ENCODE data around the gene KIF9. TPM values are rescaled to one million over a fixed set of nuclear protein-coding genes. Genes with fewer than 3 reads are reported as not detected.
A peak's percentile ranks its signal among the peaks of the same experiment; 100 is the strongest.
"Not testable (repeated sequence)": the region's sequence is repeated elsewhere in the genome, so short reads cannot be mapped to it uniquely, and the experiment has no call there.

The KIF9 gene
- total RNA-seq, 4 donors from 2014 or later, result 1.7 to 8.6 (median 6.6) TPM

GRCh38 chr3:47319956-47320355, 37.4 kb upstream of the KIF9 start:
- TF ChIP-seq POLR2AphosphoS5 (IDR thresholded peaks at IDR 0.05) (no peak), POLR2A (IDR thresholded peaks at IDR 0.05) (no peak), EP300 (IDR thresholded peaks at IDR 0.05) (no peak), CTCF (IDR thresholded peaks at IDR 0.05) (no peak)
- Histone ChIP-seq H3K27me3 (no peaks in the 10 kb centered on the region), H3K4me3 (no peak overlapping the region), H3K4me1 (peaks cover 4 to 29% (median 4%) of the 10 kb centered on the region in 3 donors), H3K9me3 (no peaks in the 10 kb centered on the region), H3K27ac (no peak overlapping the region), H3K36me3 (peaks cover 0 to 50% of the 10 kb centered on the region in 2 donors)
- WGBS, 2 donors (ENCODE audit: low coverage in 1 of 2), result 50 to 82% methylated on average over 2 of the region's 2 CpGs
- no peak for ATAC-seq

- peaks cover 5 to 37% (median 6%) of the 10 kb centered on the region in 3 donors for H3K4me1 ChIP-seq
- no peak overlapping the region for H3K4me3 ChIP-seq
- 20 to 46% methylated on average over 1 of the region's 1 CpG for WGBS, 2 donors (ENCODE audit: low coverage in 1 of 2)
- H3K36me3 ChIP-seq, result peaks cover 0 to 46% of the 10 kb centered on the region in 2 donors
- ATAC-seq, result no peak
- no peaks in the 10 kb centered on the region for H3K27me3 ChIP-seq
- peak overlapping the region in 2 of 4 donors; percentile 31 to 42 for H3K27ac ChIP-seq
- TF ChIP-seq POLR2A (IDR thresholded peaks at IDR 0.05) (no peak), POLR2AphosphoS5 (IDR thresholded peaks at IDR 0.05) (no peak), CTCF (IDR thresholded peaks at IDR 0.05) (no peak), EP300 (IDR thresholded peaks at IDR 0.05) (no peak)
- H3K9me3 ChIP-seq, result no peaks in the 10 kb centered on the region
Observed at GRCh38 chr3:47318916-47319315, 36.3 kb upstream of the KIF9 start.

GRCh38 chr3:47316151-47316550, 33.6 kb upstream of the KIF9 start:
- WGBS, 2 donors (ENCODE audit: low coverage in 1 of 2), result 75 to 80% methylated on average over 1 of the region's 1 CpG
- H3K9me3 ChIP-seq, H3K27ac ChIP-seq, ATAC-seq, H3K27me3 ChIP-seq, H3K4me3 ChIP-seq: not testable (repeated sequence)
- Histone ChIP-seq H3K36me3 (peaks cover 0 to 18% of the 10 kb centered on the region in 2 donors), H3K4me1 (peaks cover 5 to 37% (median 6%) of the 10 kb centered on the region in 3 donors)

- TF ChIP-seq POLR2AphosphoS5 (IDR thresholded peaks at IDR 0.05) (no peak), EP300 (IDR thresholded peaks at IDR 0.05) (no peak), CTCF (IDR thresholded peaks at IDR 0.05) (no peak), POLR2A (IDR thresholded peaks at IDR 0.05) (no peak)
- Histone ChIP-seq H3K4me3 (no peak overlapping the region), H3K4me1 (peaks cover 5 to 37% (median 6%) of the 10 kb centered on the region in 3 donors), H3K9me3 (no peaks in the 10 kb centered on the region), H3K36me3 (peaks cover 0 to 8% of the 10 kb centered on the region in 2 donors), H3K27me3 (no peaks in the 10 kb centered on the region), H3K27ac (no peak overlapping the region)
- no peak for ATAC-seq
- 62 to 74% methylated on average over 4 to 5 of the region's 5 CpGs for WGBS, 2 donors (ENCODE audit: low coverage in 1 of 2)
Observed at GRCh38 chr3:47315069-47315647, 32.6 kb upstream of the KIF9 start.

- H3K27me3 ChIP-seq, result no peaks in the 10 kb centered on the region
- 94 to 98% methylated on average over 6 to 7 of the region's 8 CpGs for WGBS, 2 donors (ENCODE audit: low coverage in 1 of 2)
- H3K36me3 ChIP-seq, result no peaks in the 10 kb centered on the region
- no peaks in the 10 kb centered on the region for H3K9me3 ChIP-seq
- no peak overlapping the region for H3K27ac ChIP-seq
- no peak for TF ChIP-seq EP300 (IDR thresholded peaks at IDR 0.05)
- no peak for TF ChIP-seq CTCF (IDR thresholded peaks at IDR 0.05)
- no peak for TF ChIP-seq POLR2AphosphoS5 (IDR thresholded peaks at IDR 0.05)
- TF ChIP-seq POLR2A (IDR thresholded peaks at IDR 0.05), result no peak
- H3K4me3 ChIP-seq, result no peak overlapping the region
- peaks cover 5 to 29% (median 6%) of the 10 kb centered on the region in 3 donors for H3K4me1 ChIP-seq
- no peak for ATAC-seq
Observed at GRCh38 chr3:47314056-47314764, 31.6 kb upstream of the KIF9 start.
